ENCODE data around the gene DGKZ.

Gene DGKZ

DNA sequence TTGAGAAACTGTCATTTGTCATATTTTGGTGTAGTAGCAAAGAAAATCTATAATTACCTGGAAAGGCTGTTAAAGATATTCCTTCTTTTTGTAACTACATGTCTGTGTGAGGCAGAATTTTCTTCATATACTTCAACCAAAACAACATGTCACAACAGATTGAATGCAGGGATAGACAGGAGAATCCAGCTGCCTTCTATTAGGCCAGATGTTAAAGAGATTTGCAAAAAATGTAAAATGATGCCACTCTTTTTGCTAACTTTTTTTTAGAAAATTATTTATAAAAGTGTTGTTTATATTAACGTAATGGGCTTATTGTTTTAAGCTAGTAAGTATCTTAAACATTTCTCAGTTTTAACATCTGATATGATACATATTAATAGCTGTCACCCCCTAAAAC is 12.7 kb downstream of the DGKZ start:
- in situ Hi-C loops (cut with HindIII; ENCODE audit: low sequenced_read_pairs), result no loop called here
- H3K4me3 ChIP-seq (ENCODE audit: low read depth, low read length), result no peak overlapping the region
- no peak for TF ChIP-seq CTCF (IDR thresholded peaks at IDR 0.05; ENCODE audit: low read depth, low read length, missing control alignments)
- DNase-seq (ENCODE audit: low read depth), result no peak

- no peak overlapping the region for H3K4me3 ChIP-seq (ENCODE audit: low read depth, low read length)
- in situ Hi-C loops (cut with HindIII; ENCODE audit: low sequenced_read_pairs), result no loop called here
- DNase-seq (ENCODE audit: low read depth), result no peak
- no peak for TF ChIP-seq CTCF (IDR thresholded peaks at IDR 0.05; ENCODE audit: low read depth, low read length, missing control alignments)
Measured at GRCh38 chr11:46360878-46361277, 13.6 kb downstream of the DGKZ start.

- no peak for DNase-seq (ENCODE audit: low read depth)
- H3K4me3 ChIP-seq (ENCODE audit: low read depth, low read length), result no peak overlapping the region
- in situ Hi-C loops (cut with HindIII; ENCODE audit: low sequenced_read_pairs), result no loop called here
- TF ChIP-seq CTCF (IDR thresholded peaks at IDR 0.05; ENCODE audit: low read depth, low read length, missing control alignments), result no peak
Measured at GRCh38 chr11:46361283-46362155, 14.3 kb downstream of the DGKZ start.

GRCh38 chr11:46362156-46363030 is 15.1 kb downstream of the DGKZ start:
- in situ Hi-C loops (cut with HindIII; ENCODE audit: low sequenced_read_pairs), result no loop called here
- no peak overlapping the region for H3K4me3 ChIP-seq (ENCODE audit: low read depth, low read length)
- TF ChIP-seq CTCF (IDR thresholded peaks at IDR 0.05; ENCODE audit: low read depth, low read length, missing control alignments), result no peak
- DNase-seq (ENCODE audit: low read depth), result no peak

GRCh38 chr11:46363031-46363407 is 15.8 kb downstream of the DGKZ start:
- no peak overlapping the region for H3K4me3 ChIP-seq (ENCODE audit: low read depth, low read length)
- DNase-seq (ENCODE audit: low read depth), result no peak
- in situ Hi-C loops (cut with HindIII; ENCODE audit: low sequenced_read_pairs), result no loop called here
- TF ChIP-seq CTCF (IDR thresholded peaks at IDR 0.05; ENCODE audit: low read depth, low read length, missing control alignments), result no peak

- TF ChIP-seq CTCF (IDR thresholded peaks at IDR 0.05; ENCODE audit: low read depth, low read length, missing control alignments), result no peak
- no peak for DNase-seq (ENCODE audit: low read depth)
- H3K4me3 ChIP-seq (ENCODE audit: low read depth, low read length), result no peak overlapping the region
- in situ Hi-C loops (cut with HindIII; ENCODE audit: low sequenced_read_pairs), result no loop called here
Measured at GRCh38 chr11:46363455-46364005, 16.3 kb downstream of the DGKZ start.
